ENCODE results near the gene C11orf24.

The C11orf24 gene

DNA sequence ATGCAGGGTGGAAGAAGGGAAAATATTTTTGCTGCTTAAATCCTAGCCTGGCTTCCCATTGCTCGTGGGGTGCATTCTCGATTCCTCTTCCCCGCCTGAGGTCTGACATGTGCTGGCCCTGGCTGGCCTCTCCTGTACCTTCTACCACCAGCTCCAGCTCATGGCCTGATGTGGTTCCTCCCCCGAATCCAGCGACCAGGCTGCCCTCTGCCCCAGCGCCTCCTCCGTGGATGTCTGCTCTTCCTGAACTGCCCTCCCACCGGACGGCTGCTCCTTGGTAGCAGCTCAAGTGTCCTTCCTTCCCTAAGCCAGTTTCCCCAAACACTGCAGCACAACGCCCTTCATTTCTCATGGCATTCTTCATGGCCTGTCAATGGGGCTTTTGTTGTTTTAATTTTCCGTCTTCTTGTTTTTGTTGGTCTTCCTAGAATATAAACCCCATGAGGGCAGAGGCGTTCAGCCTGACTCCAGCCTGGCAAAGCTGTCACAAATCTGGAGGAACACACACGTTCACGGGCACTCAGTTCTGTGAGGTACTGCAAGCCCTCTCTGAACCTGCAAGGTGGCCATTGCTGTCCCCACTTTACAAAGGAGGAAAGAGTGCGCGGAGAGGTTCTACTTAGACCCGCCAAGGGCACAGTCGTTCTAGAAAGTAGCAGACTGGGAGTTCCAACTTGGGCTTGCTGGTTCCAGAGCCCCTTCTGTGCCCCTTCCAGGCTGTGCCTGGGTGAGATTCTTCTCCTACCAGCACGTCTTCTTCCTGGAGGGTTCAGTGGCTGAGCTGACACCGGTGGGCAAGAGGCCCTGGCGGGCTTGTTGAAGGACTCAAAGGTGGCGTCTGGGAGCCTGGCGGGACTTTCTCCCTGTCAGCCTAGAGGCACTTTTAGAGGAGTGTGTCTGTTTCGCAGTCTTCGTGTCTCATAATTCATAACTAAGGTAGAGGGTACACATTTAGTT, 39.7 kb upstream of the C11orf24 start:
- no peak for ATAC-seq
- TF ChIP-seq ZNF70 (CRISPR knock-in tag; IDR thresholded peaks at IDR 0.05) (no peak), ARNTL (CRISPR knock-in tag; IDR thresholded peaks at IDR 0.05; ENCODE audit: borderline replicate concordance, low read depth) (no peak), CSDC2 (CRISPR knock-in tag; IDR thresholded peaks at IDR 0.05) (no peak), PPARA (CRISPR knock-in tag; IDR thresholded peaks at IDR 0.05; ENCODE audit: borderline replicate concordance) (no peak), BACH2 (CRISPR knock-in tag; IDR thresholded peaks at IDR 0.05; ENCODE audit: borderline replicate concordance) (no peak), ZFP3 (CRISPR knock-in tag; IDR thresholded peaks at IDR 0.05) (no peak), TOX (CRISPR knock-in tag; IDR thresholded peaks at IDR 0.05; ENCODE audit: borderline replicate concordance) (no peak), RARB (CRISPR knock-in tag; IDR thresholded peaks at IDR 0.05) (no peak), ZNF565 (CRISPR knock-in tag; conservative IDR thresholded peaks at IDR 0.05; ENCODE audit: low read depth) (no peak), SNAI2 (CRISPR knock-in tag; IDR thresholded peaks at IDR 0.05) (no peak), ZFP30 (CRISPR knock-in tag; IDR thresholded peaks at IDR 0.05) (no peak), ISL1 (CRISPR knock-in tag; IDR thresholded peaks at IDR 0.05) (no peak)
- TF ChIP-seq, protein P1, sequence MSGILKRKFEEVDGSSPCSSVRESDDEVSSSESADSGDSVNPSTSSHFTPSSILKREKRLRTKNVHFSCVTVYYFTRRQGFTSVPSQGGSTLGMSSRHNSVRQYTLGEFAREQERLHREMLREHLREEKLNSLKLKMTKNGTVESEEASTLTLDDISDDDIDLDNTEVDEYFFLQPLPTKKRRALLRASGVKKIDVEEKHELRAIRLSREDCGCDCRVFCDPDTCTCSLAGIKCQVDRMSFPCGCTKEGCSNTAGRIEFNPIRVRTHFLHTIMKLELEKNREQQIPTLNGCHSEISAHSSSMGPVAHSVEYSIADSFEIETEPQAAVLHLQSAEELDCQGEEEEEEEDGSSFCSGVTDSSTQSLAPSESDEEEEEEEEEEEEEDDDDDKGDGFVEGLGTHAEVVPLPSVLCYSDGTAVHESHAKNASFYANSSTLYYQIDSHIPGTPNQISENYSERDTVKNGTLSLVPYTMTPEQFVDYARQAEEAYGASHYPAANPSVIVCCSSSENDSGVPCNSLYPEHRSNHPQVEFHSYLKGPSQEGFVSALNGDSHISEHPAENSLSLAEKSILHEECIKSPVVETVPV (CRISPR knock-in tag; IDR thresholded peaks at IDR 0.05), result no peak
- TF ChIP-seq, protein P2, sequence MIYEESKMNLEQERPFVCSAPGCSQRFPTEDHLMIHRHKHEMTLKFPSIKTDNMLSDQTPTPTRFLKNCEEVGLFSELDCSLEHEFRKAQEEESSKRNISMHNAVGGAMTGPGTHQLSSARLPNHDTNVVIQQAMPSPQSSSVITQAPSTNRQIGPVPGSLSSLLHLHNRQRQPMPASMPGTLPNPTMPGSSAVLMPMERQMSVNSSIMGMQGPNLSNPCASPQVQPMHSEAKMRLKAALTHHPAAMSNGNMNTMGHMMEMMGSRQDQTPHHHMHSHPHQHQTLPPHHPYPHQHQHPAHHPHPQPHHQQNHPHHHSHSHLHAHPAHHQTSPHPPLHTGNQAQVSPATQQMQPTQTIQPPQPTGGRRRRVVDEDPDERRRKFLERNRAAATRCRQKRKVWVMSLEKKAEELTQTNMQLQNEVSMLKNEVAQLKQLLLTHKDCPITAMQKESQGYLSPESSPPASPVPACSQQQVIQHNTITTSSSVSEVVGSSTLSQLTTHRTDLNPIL (CRISPR knock-in tag; IDR thresholded peaks at IDR 0.05; ENCODE audit: low read depth), result no peak

- TF ChIP-seq, protein P1 (CRISPR knock-in tag; IDR thresholded peaks at IDR 0.05), result no peak
- no peak for TF ChIP-seq PATZ1 (CRISPR knock-in tag; IDR thresholded peaks at IDR 0.05; ENCODE audit: borderline replicate concordance)
- TF ChIP-seq POU6F1 (CRISPR knock-in tag; IDR thresholded peaks at IDR 0.05; ENCODE audit: borderline replicate concordance, low read depth), result no peak
- ATAC-seq, result no peak
These were observed 37.9 kb upstream of the C11orf24 start for GRCh38 chr11:68309621-68310185.

DNA sequence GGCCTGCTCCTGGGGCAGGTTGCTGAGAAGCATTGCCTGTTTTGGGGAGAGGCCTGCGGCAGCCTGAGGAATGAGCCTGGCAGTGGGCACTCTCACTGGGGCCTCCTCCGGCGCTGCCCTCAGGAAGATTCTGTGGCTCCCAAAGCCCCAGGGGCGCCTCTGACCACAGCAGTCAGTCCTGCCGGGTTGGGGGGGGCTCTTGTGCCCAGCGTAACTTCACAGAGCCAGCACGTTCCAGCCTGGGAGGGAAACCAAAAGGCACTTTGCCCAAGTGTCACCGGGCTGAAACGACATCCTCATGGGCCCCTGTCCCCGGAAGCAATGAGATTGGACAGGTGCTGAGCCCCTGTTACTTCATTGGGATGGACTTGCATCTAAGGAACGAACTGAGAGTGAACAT, 36.3 kb upstream of the C11orf24 start:
- no peak for ATAC-seq
- no peak for TF ChIP-seq OSR1 (CRISPR knock-in tag; IDR thresholded peaks at IDR 0.05)

DNA sequence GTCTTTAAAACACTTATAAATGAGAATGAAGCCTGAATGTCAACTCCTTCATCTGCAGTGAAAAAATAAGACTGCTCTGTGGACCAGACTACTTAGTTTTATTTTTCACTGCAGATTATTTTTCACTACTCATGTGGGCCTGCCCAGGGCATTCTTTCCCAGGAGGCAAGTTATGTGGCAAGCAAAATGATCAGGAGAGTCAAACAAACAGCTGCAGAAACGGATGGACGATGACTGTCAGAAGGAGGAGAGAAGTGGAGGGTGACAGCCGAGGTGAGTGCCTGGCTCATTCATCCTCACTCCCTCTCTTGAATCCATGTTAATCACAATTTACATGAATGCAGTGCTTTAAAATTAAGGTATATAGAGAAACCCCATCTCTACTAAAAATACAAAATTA, 34.9 kb upstream of the C11orf24 start:
- no peak for ATAC-seq
- no peak for TF ChIP-seq BACH2 (CRISPR knock-in tag; IDR thresholded peaks at IDR 0.05; ENCODE audit: borderline replicate concordance)
- no peak for TF ChIP-seq OSR1 (CRISPR knock-in tag; IDR thresholded peaks at IDR 0.05)
- TF ChIP-seq POU6F1 (CRISPR knock-in tag; IDR thresholded peaks at IDR 0.05; ENCODE audit: borderline replicate concordance, low read depth), result no peak
- no peak for TF ChIP-seq CSDC2 (CRISPR knock-in tag; IDR thresholded peaks at IDR 0.05)
- TF ChIP-seq TSHZ2 (CRISPR knock-in tag; IDR thresholded peaks at IDR 0.05), result no peak
- no peak for TF ChIP-seq ZC3H10 (CRISPR knock-in tag; IDR thresholded peaks at IDR 0.05)
- TF ChIP-seq ESRRG (CRISPR knock-in tag; IDR thresholded peaks at IDR 0.05), result no peak

Measured in SK-N-SH treated with all-trans-retinoic acid at 6 μM for 48 hours (cell line).